BJ (cell line): ENCODE data around the gene KIAA1191. TPM values are rescaled to one million over a fixed set of nuclear protein-coding genes. Genes with fewer than 3 reads are reported as not detected.

Experiments used
- CTCF ChIA-PET: fragments of 350-600 bp; formaldehyde crosslinking; extraction: SDS; loops from one replicate; lab custom pipeline; 2021; ENCODE audit warnings: antibody characterized with exemption, inconsistent platforms; lab: Yijun Ruan, JAX
- POLR2A ChIA-PET: fragments of 300-600 bp; sonication (Branson Sonifier 250); formaldehyde crosslinking; extraction: SDS; loops from one replicate; lab custom pipeline; 2021; ENCODE audit warnings: antibody characterized with exemption; lab: Charles Lee
- DNase-seq: peaks from one replicate; pipeline ENCODE4 v3.0.0-alpha.2; 2011; ENCODE audit warnings: low read depth
- H3K27me3 ChIP-seq: 2 replicates; pipeline ENCODE4 v1.6.0; 2011; ENCODE audit warnings: low read length; ENCODE audit not compliant: control insufficient read depth, insufficient read depth
- H3K36me3 ChIP-seq: 2 replicates; pipeline ENCODE4 v1.5.1; 2011; ENCODE audit warnings: low read length; ENCODE audit not compliant: control insufficient read depth, insufficient read depth
- H3K4me3 ChIP-seq: 2 replicates; pipeline ENCODE4 v1.5.1; 2011; ENCODE audit warnings: low read depth, mild to moderate bottlenecking, control low read depth, low read length
- polyA plus RNA-seq: library from polyadenylated mRNA; depleted of rRNA; stranded (reverse); fragments of >200 nt; gene quantifications from 2 replicates; pipeline ENCODE4 v1.2.3, GENCODE V29; 2011
- TF ChIP-seq, protein P1 (sequence below): IDR thresholded peaks from 2 replicates; pipeline ENCODE4 v1.5.1; 2011; ENCODE audit warnings: low read depth, mild to moderate bottlenecking, control low read depth, inconsistent platforms, low read length, moderate library complexity; ENCODE audit not compliant: insufficient read depth

Gene KIAA1191
- polyA plus RNA-seq, 1 experiment: 171 TPM

GRCh38 chr5:176353533-176353932, 8.0 kb downstream of the KIAA1191 start:
- POLR2A ChIA-PET: no interaction called here
- CTCF ChIA-PET: no interaction called here
- no peak for DNase-seq
- TF ChIP-seq, protein P1, sequence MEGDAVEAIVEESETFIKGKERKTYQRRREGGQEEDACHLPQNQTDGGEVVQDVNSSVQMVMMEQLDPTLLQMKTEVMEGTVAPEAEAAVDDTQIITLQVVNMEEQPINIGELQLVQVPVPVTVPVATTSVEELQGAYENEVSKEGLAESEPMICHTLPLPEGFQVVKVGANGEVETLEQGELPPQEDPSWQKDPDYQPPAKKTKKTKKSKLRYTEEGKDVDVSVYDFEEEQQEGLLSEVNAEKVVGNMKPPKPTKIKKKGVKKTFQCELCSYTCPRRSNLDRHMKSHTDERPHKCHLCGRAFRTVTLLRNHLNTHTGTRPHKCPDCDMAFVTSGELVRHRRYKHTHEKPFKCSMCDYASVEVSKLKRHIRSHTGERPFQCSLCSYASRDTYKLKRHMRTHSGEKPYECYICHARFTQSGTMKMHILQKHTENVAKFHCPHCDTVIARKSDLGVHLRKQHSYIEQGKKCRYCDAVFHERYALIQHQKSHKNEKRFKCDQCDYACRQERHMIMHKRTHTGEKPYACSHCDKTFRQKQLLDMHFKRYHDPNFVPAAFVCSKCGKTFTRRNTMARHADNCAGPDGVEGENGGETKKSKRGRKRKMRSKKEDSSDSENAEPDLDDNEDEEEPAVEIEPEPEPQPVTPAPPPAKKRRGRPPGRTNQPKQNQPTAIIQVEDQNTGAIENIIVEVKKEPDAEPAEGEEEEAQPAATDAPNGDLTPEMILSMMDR: no peak
- Histone ChIP-seq H3K36me3 (peaks cover 30% of the 10 kb centered on the region), H3K4me3 (no peak overlapping the region), H3K27me3 (no peaks in the 10 kb centered on the region)

- DNase-seq: no peak
- Histone ChIP-seq H3K27me3 (no peaks in the 10 kb centered on the region), H3K4me3 (no peak overlapping the region), H3K36me3 (peaks cover 37% of the 10 kb centered on the region)
- CTCF ChIA-PET: no interaction called here
- POLR2A ChIA-PET: no interaction called here
- TF ChIP-seq, protein P1: no peak
These were observed 9.3 kb downstream of the KIAA1191 start for GRCh38 chr5:176352116-176352878.

- POLR2A ChIA-PET: no interaction called here
- H3K36me3 ChIP-seq: peaks cover 38% of the 10 kb centered on the region
- DNase-seq: no peak
These were observed 11.1 kb downstream of the KIAA1191 start for GRCh38 chr5:176350416-176350815.

DNA sequence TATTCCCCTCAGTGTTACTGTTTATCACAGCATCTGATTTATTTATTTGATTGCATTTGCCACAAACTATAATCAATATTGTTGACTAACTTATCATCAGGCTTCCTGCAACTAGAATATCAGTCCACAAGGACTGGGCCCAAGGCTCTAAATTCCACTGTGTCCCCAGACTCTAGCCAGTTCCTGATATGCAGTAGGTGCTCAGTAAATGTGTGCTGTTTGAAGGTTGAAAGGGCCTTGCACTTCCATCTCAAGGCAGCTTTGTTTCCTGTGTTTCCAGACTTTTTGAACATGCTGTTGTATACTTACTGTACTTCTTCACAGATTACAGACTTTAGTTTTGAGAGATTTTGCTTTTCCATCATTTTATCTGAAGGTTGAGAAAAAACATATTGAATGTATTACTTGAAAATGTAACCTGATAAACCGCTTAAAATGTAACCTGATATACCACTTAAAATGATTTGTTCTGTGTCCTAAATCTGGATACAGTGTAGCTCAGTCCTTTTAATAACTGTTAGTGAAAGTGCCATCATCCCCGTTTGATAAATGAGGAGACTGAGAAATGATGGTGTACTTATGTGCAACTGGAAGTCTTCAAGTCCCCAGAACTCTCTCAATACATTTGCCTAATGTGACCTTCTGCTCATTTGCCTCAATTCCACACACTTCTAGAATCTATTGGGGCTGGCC, 18.7 kb downstream of the KIAA1191 start:
- H3K27me3 ChIP-seq: no peaks in the 10 kb centered on the region
- TF ChIP-seq, protein P1: no peak
- ChIA-PET POLR2A (no interaction called here), CTCF (interaction anchor here (1.3 kb wide), 1 partner anchor 20 kb away, joined by 4 read pairs; no protein-coding TSS in a partner anchor)
- H3K4me3 ChIP-seq: no peak overlapping the region
- peaks cover 15% of the 10 kb centered on the region for H3K36me3 ChIP-seq
- no peak for DNase-seq

More at GRCh38 chr5:176350416-176350815, 11.1 kb downstream of the KIAA1191 start:
- TF ChIP-seq, protein P1: no peak
- Histone ChIP-seq H3K4me3 (no peak overlapping the region), H3K27me3 (no peaks in the 10 kb centered on the region)
- CTCF ChIA-PET: no interaction called here

- H3K36me3 ChIP-seq: peaks cover 12% of the 10 kb centered on the region
- ChIA-PET CTCF (no interaction called here), POLR2A (no interaction called here)
- no peak for DNase-seq
- no peak overlapping the region for H3K4me3 ChIP-seq
- H3K27me3 ChIP-seq: no peaks in the 10 kb centered on the region
- TF ChIP-seq, protein P1: no peak
These were observed 19.4 kb downstream of the KIAA1191 start for GRCh38 chr5:176342158-176342483.
